Lower leg skin (tissue), 4 donors: ENCODE measurements around the gene DCLRE1A. TPM values are rescaled to one million over a fixed set of nuclear protein-coding genes. Genes with fewer than 3 reads are reported as not detected.
"Not testable (repeated sequence)": the region's sequence is repeated elsewhere in the genome, so short reads cannot be mapped to it uniquely, and the experiment has no call there.

Source experiments
- DNase-seq, 2 donors: peaks; one replicate each; pipeline ENCODE4 v3.0.0-alpha.2; 2019; ENCODE audit warnings: low spot score in 2 of 2
- H3K4me3 ChIP-seq: fragments of 200-600 bp; sonication (generic); 2 replicates; pipeline ENCODE4 v1.5.1; 2017; ENCODE audit warnings: mild to moderate bottlenecking, low read depth; ENCODE audit not compliant: poor library complexity, severe bottlenecking
- CTCF ChIP-seq, 3 donors: fragments of 450-650 bp; IDR thresholded peaks; one replicate each; pipeline ENCODE4 v1.5.1; 2016; ENCODE audit warnings: antibody characterized with exemption in 3 of 3, mild to moderate bottlenecking in 3 of 3, moderate library complexity in 2 of 3
- POLR2A ChIP-seq, 2 donors: fragments of 450-650 bp; IDR thresholded peaks; one replicate each; pipeline ENCODE4 v1.6.1; 2016 to 2017; ENCODE audit warnings: antibody characterized with exemption in 2 of 2, mild to moderate bottlenecking in 1 of 2, moderate library complexity in 1 of 2
- WGBS, 2 donors: methylation state at CpG; one replicate each; pipeline ENCODE4 v1.1.5; 2018; 5-methylcytosine and 5-hydroxymethylcytosine counted together
- intact Hi-C: fragments of 100-400 bp; cut with DNase I; formaldehyde crosslinking; loops from one replicate; pipeline ENCODE4 v1.15.0; 2023; ENCODE audit warnings: low total_unique reads
- total RNA-seq, 4 donors: library from RNA; depleted of rRNA; stranded (reverse); fragments of >200 nt; gene quantifications; one replicate each; pipeline ENCODE4 v1.1.0, GENCODE V29; 2016

The DCLRE1A gene
- total RNA-seq, 4 donors from 2014 or later = 2.1 to 5.5 (median 3.8) TPM

DNA sequence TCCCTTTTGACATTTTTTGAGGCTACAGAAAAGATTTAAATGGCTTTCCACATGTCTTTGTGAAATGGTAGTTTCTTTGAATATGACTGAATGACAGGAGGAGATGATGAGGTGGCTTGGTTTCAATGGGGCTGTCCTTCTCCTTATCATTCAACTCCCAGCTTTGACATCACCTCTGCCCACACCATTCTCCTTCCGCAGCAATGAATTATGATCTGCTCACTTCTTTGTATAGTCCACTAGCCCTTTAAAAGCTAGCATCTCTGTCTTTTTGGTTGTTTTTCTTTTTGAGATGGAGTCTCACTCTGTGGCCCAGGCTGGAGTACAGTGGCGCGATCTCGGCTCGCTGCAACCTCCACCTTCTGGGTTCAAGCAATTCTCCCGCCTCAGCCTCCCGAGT lies 31.7 kb downstream of the DCLRE1A start:
- TF ChIP-seq POLR2A (IDR thresholded peaks at IDR 0.05) (no peak), CTCF (IDR thresholded peaks at IDR 0.05) (no peak)
- no peak for DNase-seq
- no peak overlapping the region for H3K4me3 ChIP-seq
- intact Hi-C loops = no loop called here
- 98 to 99% methylated on average over 7 of the region's 7 CpGs for WGBS, 2 donors

DNA sequence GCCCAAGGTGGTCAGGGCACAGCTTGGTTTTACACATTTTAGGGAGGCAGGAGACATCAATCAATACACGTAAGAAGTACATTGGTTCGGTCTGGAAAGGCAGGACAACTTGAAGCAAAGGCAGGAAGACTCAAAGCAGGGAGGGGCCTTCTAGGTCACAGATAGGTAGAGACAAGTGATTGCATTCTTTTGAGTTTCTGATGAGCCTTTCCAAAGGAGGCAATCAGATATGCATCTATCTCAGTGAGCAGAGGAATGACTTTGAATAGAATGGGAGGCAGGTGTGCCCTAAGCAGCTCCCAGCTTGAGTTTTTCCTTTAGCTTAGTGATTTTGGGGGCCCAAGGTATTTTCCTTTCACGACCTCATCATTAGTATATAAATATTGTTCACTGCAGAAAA lies 32.6 kb downstream of the DCLRE1A start:
- 52 to 62% methylated on average over 3 of the region's 3 CpGs for WGBS, 2 donors
- intact Hi-C loops, DNase-seq, H3K4me3 ChIP-seq: not testable (repeated sequence)

DNA sequence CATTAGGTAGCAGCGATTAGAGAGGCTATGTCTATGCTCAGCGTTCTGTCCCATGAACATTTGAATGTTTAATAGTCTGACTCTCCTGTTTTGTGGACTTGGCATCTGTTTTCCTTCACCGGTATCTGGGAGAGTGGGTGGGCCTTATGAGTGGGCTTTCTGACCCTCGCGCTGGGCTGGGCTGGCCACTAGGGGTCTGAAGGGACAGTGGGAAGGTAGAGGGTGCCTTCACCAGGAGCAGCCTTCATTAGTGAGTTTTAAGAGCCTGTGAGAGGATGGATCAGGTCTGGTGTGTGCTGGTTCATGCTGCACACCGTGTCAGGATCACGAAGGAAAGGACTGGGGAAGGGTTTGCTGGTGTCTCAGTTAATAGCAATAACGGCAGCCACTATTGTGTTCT lies 33.4 kb downstream of the DCLRE1A start:
- 58 to 71% methylated on average over 8 of the region's 8 CpGs for WGBS, 2 donors
- intact Hi-C loops = no loop called here
- TF ChIP-seq POLR2A (IDR thresholded peaks at IDR 0.05) = no peak
- no peak for TF ChIP-seq CTCF (IDR thresholded peaks at IDR 0.05)
- no peak for DNase-seq
- H3K4me3 ChIP-seq = no peak overlapping the region

- no peak for DNase-seq
- 82 to 90% methylated on average over 4 of the region's 4 CpGs for WGBS, 2 donors
- H3K4me3 ChIP-seq = no peak overlapping the region
- no peak for TF ChIP-seq CTCF (IDR thresholded peaks at IDR 0.05)
- no peak for TF ChIP-seq POLR2A (IDR thresholded peaks at IDR 0.05)
- intact Hi-C loops = no loop called here
Observed at GRCh38 chr10:113819989-113820388, 33.9 kb downstream of the DCLRE1A start.

GRCh38 chr10:113814700-113815099 lies 39.2 kb downstream of the DCLRE1A start:
- 72 to 80% methylated on average over 1 of the region's 1 CpG for WGBS, 2 donors

DNA sequence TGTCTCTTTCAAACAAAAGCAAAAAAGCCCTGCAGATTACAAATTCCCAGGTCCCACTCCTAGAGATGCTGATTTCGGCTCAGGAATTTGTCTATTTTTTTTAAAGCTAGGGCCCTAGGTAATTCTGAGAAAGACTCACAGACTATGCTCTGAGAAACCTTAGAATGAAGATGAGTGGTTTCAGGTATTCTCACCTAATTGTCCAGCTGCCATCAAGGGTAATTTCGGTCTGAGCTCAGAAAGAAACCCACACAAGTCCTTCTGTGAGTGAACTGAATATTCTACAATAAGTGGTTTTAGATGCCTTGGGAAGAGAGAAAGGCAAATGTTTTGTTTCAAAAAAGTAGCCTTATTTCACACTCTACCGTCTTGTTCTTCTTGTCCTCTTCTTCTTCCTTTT lies 45.7 kb downstream of the DCLRE1A start:
- intact Hi-C loops = no loop called here
- TF ChIP-seq POLR2A (IDR thresholded peaks at IDR 0.05) = no peak
- TF ChIP-seq CTCF (IDR thresholded peaks at IDR 0.05) = no peak
- WGBS, 2 donors = 82 to 90% methylated on average over 3 of the region's 3 CpGs
- DNase-seq = no peak
- H3K4me3 ChIP-seq = no peak overlapping the region

More at GRCh38 chr10:113814700-113815099, 39.2 kb downstream of the DCLRE1A start:
- DNase-seq, H3K4me3 ChIP-seq, intact Hi-C loops: not testable (repeated sequence)

DNA sequence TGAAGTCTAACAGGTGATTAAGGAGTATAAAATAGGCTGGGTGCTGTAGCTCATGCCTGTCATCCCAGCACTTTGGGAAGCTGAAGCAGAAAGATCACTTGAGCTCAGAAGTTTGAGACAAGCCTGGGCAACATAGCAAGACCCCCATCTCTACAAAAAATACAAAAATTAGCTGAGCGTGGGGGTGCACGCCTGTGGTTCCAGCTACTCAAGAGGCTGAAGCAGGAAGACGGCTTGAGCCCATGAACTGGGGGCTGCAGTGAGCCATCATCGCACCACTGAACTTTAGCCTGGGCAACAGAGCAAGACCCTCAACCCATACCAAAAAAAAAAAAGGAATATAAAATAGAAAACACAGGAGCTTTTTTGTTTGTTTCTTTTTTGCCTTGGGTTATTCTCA lies 47.4 kb downstream of the DCLRE1A start:
- 93 to 99% methylated on average over 4 of the region's 4 CpGs for WGBS, 2 donors
- TF ChIP-seq POLR2A (IDR thresholded peaks at IDR 0.05) (no peak), CTCF (IDR thresholded peaks at IDR 0.05) (no peak)
- intact Hi-C loops = no loop called here
- no peak for DNase-seq
- H3K4me3 ChIP-seq = no peak overlapping the region
